ENCODE results near the gene CDH4. TPM values are rescaled to one million over a fixed set of nuclear protein-coding genes. Genes with fewer than 3 reads are reported as not detected.

The CDH4 gene
- total and polyA plus RNA-seq, 2 donors (not counting 1 experiment from before 2014, with no cell fraction given): not detected

DNA sequence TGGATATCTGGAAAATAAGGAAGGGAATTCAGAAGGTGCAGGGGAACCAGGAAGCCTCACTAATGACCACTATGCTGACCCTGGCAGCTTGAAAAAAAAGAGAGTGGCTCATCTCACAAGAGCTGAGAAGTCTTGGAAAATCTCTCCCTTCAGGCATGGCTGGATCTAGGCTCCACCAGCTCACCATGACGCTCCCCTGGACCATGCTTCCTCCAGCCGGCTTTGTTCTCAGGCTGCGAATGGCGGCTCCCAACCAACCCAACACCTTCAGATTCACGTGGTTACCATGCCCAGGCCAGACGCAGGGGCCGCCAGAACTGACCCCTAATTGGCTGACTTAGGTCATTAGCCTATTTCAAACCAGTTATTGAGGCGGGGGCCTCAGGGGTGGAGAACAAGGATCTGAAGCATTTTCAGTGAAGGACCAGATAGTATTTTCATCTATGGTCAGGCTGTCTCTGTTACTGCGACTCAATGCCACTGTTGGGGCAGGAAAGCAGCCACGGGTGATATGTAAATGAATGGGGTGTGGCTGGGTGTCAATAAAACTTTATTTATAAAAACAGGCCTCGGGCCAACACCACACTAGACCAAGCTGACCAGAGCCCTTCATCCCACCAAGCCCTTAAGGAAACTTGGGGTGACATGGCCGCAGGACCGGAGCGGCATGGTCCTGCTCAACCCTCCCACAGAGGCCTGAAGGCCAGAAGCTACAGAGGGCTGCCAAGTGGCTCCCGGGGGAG is 653.9 kb downstream of the CDH4 start:
- intact Hi-C loops (cut with micrococcal nuclease): no loop called here
- H4K20me1 ChIP-seq (ENCODE audit: control insufficient read depth, insufficient read depth, low read length, poor library complexity, severe bottlenecking): no peaks in the 10 kb centered on the region
- ATAC-seq (ENCODE audit: low read depth) (no peak), DNase-seq (no peak)
- H3K4me3 ChIP-seq (ENCODE audit: control extremely low read depth in 1 of 5, extremely low read depth in 1 of 5, insufficient read depth in 1 of 5, low read depth in 2 of 5, low read length in 4 of 5): no peak overlapping the region
- H3K27ac ChIP-seq (ENCODE audit: low read length in 2 of 2): no peak overlapping the region
- no peak overlapping the region for H2AFZ ChIP-seq (ENCODE audit: insufficient read depth, low read depth, low read length, poor library complexity, severe bottlenecking)
- H3K4me3 Mint-ChIP-seq: no peak overlapping the region
- ChIA-PET CTCF (no interaction called here), POLR2A (no interaction called here)
- no peaks in the 10 kb centered on the region for H3K36me3 ChIP-seq (replicated peaks in 1 of 2; ENCODE audit: control extremely low read depth in 1 of 2, control insufficient read depth in 1 of 2, extremely low read depth in 1 of 2, insufficient read depth in 2 of 2, low read length in 1 of 2)
- no peak overlapping the region for H3K9ac ChIP-seq (ENCODE audit: low read length)
- 91% methylated on average over 10 of the region's 15 CpGs for WGBS (ENCODE audit: insufficient coverage)
- H3K27me3 ChIP-seq (replicated peaks in 1 of 4; ENCODE audit: control extremely low read depth in 1 of 4, control insufficient read depth in 3 of 4, insufficient read depth in 4 of 4, low read length in 3 of 4): no peaks in the 10 kb centered on the region
- H3K4me1 ChIP-seq (ENCODE audit: control insufficient read depth in 2 of 2, insufficient read depth in 2 of 2, low read length in 2 of 2): no peaks in the 10 kb centered on the region
- H3K79me2 ChIP-seq (ENCODE audit: control insufficient read depth, insufficient read depth, low read length): no peaks in the 10 kb centered on the region
- H3K27ac Mint-ChIP-seq: no peak overlapping the region
- no peak overlapping the region for H3K4me2 ChIP-seq (replicated peaks; ENCODE audit: low read depth, low read length, poor library complexity, severe bottlenecking)
- no peaks in the 10 kb centered on the region for H3K4me1 Mint-ChIP-seq
- TF ChIP-seq, protein P1, sequence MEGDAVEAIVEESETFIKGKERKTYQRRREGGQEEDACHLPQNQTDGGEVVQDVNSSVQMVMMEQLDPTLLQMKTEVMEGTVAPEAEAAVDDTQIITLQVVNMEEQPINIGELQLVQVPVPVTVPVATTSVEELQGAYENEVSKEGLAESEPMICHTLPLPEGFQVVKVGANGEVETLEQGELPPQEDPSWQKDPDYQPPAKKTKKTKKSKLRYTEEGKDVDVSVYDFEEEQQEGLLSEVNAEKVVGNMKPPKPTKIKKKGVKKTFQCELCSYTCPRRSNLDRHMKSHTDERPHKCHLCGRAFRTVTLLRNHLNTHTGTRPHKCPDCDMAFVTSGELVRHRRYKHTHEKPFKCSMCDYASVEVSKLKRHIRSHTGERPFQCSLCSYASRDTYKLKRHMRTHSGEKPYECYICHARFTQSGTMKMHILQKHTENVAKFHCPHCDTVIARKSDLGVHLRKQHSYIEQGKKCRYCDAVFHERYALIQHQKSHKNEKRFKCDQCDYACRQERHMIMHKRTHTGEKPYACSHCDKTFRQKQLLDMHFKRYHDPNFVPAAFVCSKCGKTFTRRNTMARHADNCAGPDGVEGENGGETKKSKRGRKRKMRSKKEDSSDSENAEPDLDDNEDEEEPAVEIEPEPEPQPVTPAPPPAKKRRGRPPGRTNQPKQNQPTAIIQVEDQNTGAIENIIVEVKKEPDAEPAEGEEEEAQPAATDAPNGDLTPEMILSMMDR (IDR thresholded peaks at IDR 0.05): no peak
- TF ChIP-seq EZH2 (IDR thresholded peaks at IDR 0.05; ENCODE audit: borderline replicate concordance, insufficient read depth, low read depth, low read length, poor library complexity, severe bottlenecking): no peak
- peaks cover 0 to 8% (median 3%) of the 10 kb centered on the region in 3 donors for H3K9me3 ChIP-seq (ENCODE audit: control extremely low read depth in 1 of 3, control insufficient read depth in 2 of 3, insufficient read depth in 1 of 3, low read length in 2 of 3)
- peaks cover under 1% of the 10 kb centered on the region for H3K27me3 Mint-ChIP-seq
- H3K9me3 Mint-ChIP-seq (ENCODE audit: insufficient read depth): no peaks in the 10 kb centered on the region

DNA sequence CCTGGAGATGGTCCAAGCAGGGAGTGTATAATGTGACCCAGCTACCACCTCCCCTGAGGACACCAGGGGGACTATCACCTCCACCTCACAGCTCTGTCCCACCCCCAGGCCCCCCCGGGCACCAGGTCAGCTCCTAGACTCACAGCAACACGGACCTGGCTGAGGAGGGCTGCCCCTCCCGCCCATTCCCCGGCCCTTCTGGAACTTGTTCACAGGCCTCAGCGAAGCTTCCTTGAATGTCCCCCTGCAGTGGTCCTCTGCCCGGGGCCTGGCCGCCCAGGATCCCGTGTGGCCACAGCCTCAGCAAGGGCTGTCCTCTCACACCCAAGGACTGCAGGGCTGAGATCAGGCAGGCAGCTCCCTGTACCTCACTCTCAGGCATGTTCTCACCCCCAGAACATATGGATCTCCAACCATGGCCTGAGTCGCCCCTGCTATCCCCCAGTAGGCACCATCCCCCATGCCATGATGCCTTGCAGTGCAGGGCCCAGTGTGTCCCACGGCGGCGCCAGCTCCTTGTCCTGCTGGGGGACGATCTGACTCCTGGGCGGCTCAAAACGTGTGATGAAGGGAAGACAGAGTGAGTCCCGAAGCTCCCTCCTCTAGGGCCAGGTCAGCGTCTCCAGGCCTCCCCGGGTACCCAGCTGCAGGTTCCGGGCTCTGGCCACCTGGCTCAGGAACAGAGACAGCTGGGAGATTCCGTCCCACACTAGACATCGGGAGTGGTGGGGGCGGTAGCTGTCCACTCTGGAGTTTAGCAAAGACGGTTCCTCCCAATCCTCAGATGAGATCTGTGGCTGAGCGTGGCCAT is 655.2 kb downstream of the CDH4 start:
- Mint-ChIP-seq H3K9me3 (ENCODE audit: insufficient read depth) (no peaks in the 10 kb centered on the region), H3K4me3 (no peak overlapping the region), H3K27me3 (no peaks in the 10 kb centered on the region), H3K27ac (no peak overlapping the region), H3K4me1 (peaks cover 4% of the 10 kb centered on the region)
- ChIA-PET POLR2A (no interaction called here), CTCF (no interaction called here)
- Histone ChIP-seq H3K9ac (ENCODE audit: low read length) (no peak overlapping the region), H4K20me1 (ENCODE audit: control insufficient read depth, insufficient read depth, low read length, poor library complexity, severe bottlenecking) (no peaks in the 10 kb centered on the region), H3K27me3 (replicated peaks in 1 of 4; ENCODE audit: control extremely low read depth in 1 of 4, control insufficient read depth in 3 of 4, insufficient read depth in 4 of 4, low read length in 3 of 4) (no peaks in the 10 kb centered on the region), H3K4me3 (ENCODE audit: control extremely low read depth in 1 of 5, extremely low read depth in 1 of 5, insufficient read depth in 1 of 5, low read depth in 2 of 5, low read length in 4 of 5) (no peak overlapping the region), H3K4me2 (replicated peaks; ENCODE audit: low read depth, low read length, poor library complexity, severe bottlenecking) (no peak overlapping the region), H3K27ac (ENCODE audit: low read length in 2 of 2) (no peak overlapping the region), H3K9me3 (ENCODE audit: control extremely low read depth in 1 of 3, control insufficient read depth in 2 of 3, insufficient read depth in 1 of 3, low read length in 2 of 3) (peaks cover 0 to 8% (median 4%) of the 10 kb centered on the region in 3 donors), H3K4me1 (ENCODE audit: control insufficient read depth in 2 of 2, insufficient read depth in 2 of 2, low read length in 2 of 2) (no peaks in the 10 kb centered on the region), H3K36me3 (replicated peaks in 1 of 2; ENCODE audit: control extremely low read depth in 1 of 2, control insufficient read depth in 1 of 2, extremely low read depth in 1 of 2, insufficient read depth in 2 of 2, low read length in 1 of 2) (no peaks in the 10 kb centered on the region), H3K79me2 (ENCODE audit: control insufficient read depth, insufficient read depth, low read length) (no peaks in the 10 kb centered on the region), H2AFZ (ENCODE audit: insufficient read depth, low read depth, low read length, poor library complexity, severe bottlenecking) (no peak overlapping the region)
- no peak for TF ChIP-seq EZH2 (IDR thresholded peaks at IDR 0.05; ENCODE audit: borderline replicate concordance, insufficient read depth, low read depth, low read length, poor library complexity, severe bottlenecking)
- TF ChIP-seq, protein P1 (IDR thresholded peaks at IDR 0.05): no peak
- DNase-seq (no peak), ATAC-seq (ENCODE audit: low read depth) (no peak)
- intact Hi-C loops (cut with micrococcal nuclease): no loop called here
- WGBS (ENCODE audit: insufficient coverage): 90% methylated on average over 24 of the region's 24 CpGs

Data from B cell (primary cell).